ENCODE results near the gene HK2.
A peak's percentile ranks its signal among the peaks of the same experiment; 100 is the strongest.
"Not testable (repeated sequence)": the region's sequence is repeated elsewhere in the genome, so short reads cannot be mapped to it uniquely, and the experiment has no call there.

HK2 gene

GRCh38 chr2:74834792-74835755 lies 1.1 kb downstream of the HK2 start:
- peak; percentile 75 to 78 for DNase-seq

- DNase-seq = no peak
These were observed 2.1 kb downstream of the HK2 start for GRCh38 chr2:74835831-74836674.

GRCh38 chr2:74836675-74837401 lies 2.9 kb downstream of the HK2 start:
- DNase-seq = no peak

GRCh38 chr2:74841641-74842040 lies 7.7 kb downstream of the HK2 start:
- no peak for DNase-seq

GRCh38 chr2:74843433-74843832 lies 9.5 kb downstream of the HK2 start:
- DNase-seq = no peak

- peak in 1 of 2 experiments; percentile 23 for DNase-seq
These were observed 10.0 kb downstream of the HK2 start for GRCh38 chr2:74843899-74844298.

GRCh38 chr2:74844752-74845151 lies 10.8 kb downstream of the HK2 start:
- no peak for DNase-seq

- peak; percentile 21 to 22 for DNase-seq
These were observed 11.4 kb downstream of the HK2 start for GRCh38 chr2:74845217-74845751.

- DNase-seq = no peak
These were observed 12.1 kb downstream of the HK2 start for GRCh38 chr2:74845991-74846390.

GRCh38 chr2:74846481-74846880 lies 12.6 kb downstream of the HK2 start:
- DNase-seq = no peak

GRCh38 chr2:74847070-74847858 lies 13.3 kb downstream of the HK2 start:
- no peak for DNase-seq

- peak; percentile 18 to 34 for DNase-seq
These were observed 15.4 kb downstream of the HK2 start for GRCh38 chr2:74849228-74849892.

GRCh38 chr2:74850496-74851190 lies 16.7 kb downstream of the HK2 start:
- no peak for DNase-seq

GRCh38 chr2:74851191-74851566 lies 17.3 kb downstream of the HK2 start:
- no peak for DNase-seq

- DNase-seq = not testable (repeated sequence)
These were observed 19.4 kb downstream of the HK2 start for GRCh38 chr2:74853360-74853759.

GRCh38 chr2:74854401-74854800 lies 20.5 kb downstream of the HK2 start:
- DNase-seq = no peak

- not testable (repeated sequence) for DNase-seq
These were observed 21.3 kb downstream of the HK2 start for GRCh38 chr2:74855114-74855707.

- DNase-seq = no peak
These were observed 22.2 kb downstream of the HK2 start for GRCh38 chr2:74856004-74856578.

- DNase-seq = no peak
These were observed 22.7 kb downstream of the HK2 start for GRCh38 chr2:74856599-74856998.

GRCh38 chr2:74857215-74857614 lies 23.3 kb downstream of the HK2 start:
- no peak for DNase-seq

All from activated CD4-positive, alpha-beta T cell treated with anti-CD3 and anti-CD28 coated beads, Interleukin-2, amount 50 U/mL, for 4 hours (primary cell).